ENCODE measurements around the gene SLCO2A1.

DNA sequence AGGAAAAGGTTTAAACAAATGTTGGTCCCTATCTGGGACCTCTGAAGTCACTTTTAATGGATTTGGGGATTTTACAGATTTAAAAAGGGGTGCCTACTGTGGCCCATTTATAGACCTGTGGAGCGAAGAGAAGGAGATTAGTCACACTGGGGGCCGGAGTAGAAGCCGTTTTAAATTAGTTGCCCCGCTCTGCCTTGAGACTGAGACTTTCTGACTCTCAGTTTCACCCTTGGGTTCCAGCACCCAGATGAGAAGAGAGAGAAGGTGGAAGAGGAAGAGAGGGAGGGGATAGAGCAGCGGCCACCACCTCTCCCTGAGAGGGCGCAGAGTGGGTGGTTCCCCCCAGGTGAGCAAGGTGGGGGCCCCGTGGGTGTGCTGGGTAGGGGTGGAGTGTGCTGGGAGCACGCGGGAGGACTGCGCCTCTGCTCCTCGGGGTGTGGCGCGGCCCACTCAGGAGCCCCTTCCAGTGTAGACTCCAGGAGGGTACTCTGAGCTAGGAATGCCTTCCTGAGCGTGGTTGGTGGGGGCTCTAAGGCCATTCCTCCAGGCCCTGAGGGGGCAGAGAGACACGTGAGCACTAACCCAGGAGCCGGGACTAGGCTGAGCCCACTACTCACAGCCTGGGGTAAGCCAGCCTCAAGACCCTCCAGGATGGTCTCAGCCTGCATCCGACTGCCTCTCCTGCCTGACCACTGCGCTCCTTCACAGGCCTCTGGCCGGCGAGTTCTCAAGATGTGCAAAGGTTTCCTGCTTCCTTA, 101.4 kb downstream of the SLCO2A1 start:
- TF ChIP-seq, protein P1, sequence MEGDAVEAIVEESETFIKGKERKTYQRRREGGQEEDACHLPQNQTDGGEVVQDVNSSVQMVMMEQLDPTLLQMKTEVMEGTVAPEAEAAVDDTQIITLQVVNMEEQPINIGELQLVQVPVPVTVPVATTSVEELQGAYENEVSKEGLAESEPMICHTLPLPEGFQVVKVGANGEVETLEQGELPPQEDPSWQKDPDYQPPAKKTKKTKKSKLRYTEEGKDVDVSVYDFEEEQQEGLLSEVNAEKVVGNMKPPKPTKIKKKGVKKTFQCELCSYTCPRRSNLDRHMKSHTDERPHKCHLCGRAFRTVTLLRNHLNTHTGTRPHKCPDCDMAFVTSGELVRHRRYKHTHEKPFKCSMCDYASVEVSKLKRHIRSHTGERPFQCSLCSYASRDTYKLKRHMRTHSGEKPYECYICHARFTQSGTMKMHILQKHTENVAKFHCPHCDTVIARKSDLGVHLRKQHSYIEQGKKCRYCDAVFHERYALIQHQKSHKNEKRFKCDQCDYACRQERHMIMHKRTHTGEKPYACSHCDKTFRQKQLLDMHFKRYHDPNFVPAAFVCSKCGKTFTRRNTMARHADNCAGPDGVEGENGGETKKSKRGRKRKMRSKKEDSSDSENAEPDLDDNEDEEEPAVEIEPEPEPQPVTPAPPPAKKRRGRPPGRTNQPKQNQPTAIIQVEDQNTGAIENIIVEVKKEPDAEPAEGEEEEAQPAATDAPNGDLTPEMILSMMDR (IDR thresholded peaks at IDR 0.05), result no peak
- TF ChIP-seq POLR2A (IDR thresholded peaks at IDR 0.05), result no peak
